ENCODE results near the gene GRM8. TPM values are rescaled to one million over a fixed set of nuclear protein-coding genes. Genes with fewer than 3 reads are reported as not detected.

Gene GRM8
- total and polyA plus RNA-seq, 8 donors, result 0.26 to 0.75 (median 0.44) TPM; not detected in 2

DNA sequence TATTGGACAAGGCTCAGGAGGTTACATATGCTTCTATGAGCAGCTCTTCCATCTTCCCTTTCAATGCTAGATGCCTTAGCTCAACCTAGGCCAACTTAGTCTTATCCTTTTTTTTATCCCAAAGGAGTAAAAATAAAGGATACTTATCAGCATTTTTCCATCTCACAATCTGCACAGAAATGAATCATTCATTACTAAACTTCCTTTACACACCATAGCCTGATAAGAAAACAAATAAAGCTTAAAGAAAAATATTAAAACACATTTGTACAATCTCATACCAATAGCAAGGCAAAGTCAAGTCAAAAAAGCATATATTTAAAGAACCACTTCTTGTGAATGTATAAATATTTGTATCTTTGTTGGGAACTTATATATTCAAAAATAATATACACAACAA, 407.4 kb downstream of the GRM8 start:
- H3K36me3 ChIP-seq, result no peaks in the 10 kb centered on the region
- H3K9me3 ChIP-seq, result no peaks in the 10 kb centered on the region
- no peaks in the 10 kb centered on the region for H3K27me3 ChIP-seq
- intact Hi-C loops (cut with DNase I), result no loop called here
- no peaks in the 10 kb centered on the region for H3K4me1 ChIP-seq
- ATAC-seq, result no peak
- no peak for DNase-seq
- H3K4me3 ChIP-seq, result no peak overlapping the region
- TF ChIP-seq, protein P1, sequence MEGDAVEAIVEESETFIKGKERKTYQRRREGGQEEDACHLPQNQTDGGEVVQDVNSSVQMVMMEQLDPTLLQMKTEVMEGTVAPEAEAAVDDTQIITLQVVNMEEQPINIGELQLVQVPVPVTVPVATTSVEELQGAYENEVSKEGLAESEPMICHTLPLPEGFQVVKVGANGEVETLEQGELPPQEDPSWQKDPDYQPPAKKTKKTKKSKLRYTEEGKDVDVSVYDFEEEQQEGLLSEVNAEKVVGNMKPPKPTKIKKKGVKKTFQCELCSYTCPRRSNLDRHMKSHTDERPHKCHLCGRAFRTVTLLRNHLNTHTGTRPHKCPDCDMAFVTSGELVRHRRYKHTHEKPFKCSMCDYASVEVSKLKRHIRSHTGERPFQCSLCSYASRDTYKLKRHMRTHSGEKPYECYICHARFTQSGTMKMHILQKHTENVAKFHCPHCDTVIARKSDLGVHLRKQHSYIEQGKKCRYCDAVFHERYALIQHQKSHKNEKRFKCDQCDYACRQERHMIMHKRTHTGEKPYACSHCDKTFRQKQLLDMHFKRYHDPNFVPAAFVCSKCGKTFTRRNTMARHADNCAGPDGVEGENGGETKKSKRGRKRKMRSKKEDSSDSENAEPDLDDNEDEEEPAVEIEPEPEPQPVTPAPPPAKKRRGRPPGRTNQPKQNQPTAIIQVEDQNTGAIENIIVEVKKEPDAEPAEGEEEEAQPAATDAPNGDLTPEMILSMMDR (IDR thresholded peaks at IDR 0.05), result no peak
- H3K27ac ChIP-seq, result no peak overlapping the region

DNA sequence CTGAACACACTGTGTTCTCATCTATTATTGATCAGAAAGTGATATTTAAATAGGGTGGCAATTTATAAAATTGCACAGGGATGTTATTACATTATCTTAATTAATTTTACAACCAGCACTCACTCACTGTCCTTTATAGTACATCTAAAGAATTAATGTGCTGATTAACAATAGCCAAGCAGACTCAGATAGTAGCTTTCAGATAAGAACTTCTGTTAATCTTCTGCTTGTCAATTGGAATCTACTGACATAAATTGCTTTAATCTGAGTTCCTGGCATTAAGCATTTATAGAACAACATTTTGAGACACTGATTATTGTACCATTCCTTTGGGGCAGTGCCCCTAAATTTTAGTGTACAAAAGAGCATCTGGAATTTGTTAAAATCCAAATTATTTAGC, 408.9 kb downstream of the GRM8 start:
- ATAC-seq, result no peak
- Histone ChIP-seq H3K4me1 (no peaks in the 10 kb centered on the region), H3K36me3 (no peaks in the 10 kb centered on the region), H3K4me3 (no peak overlapping the region), H3K27ac (no peak overlapping the region), H3K9me3 (no peaks in the 10 kb centered on the region), H3K27me3 (peaks cover 0 to 2% of the 10 kb centered on the region in 2 donors)
- TF ChIP-seq, protein P1 (IDR thresholded peaks at IDR 0.05), result no peak
- DNase-seq, result no peak
- intact Hi-C loops (cut with DNase I), result no loop called here

DNA sequence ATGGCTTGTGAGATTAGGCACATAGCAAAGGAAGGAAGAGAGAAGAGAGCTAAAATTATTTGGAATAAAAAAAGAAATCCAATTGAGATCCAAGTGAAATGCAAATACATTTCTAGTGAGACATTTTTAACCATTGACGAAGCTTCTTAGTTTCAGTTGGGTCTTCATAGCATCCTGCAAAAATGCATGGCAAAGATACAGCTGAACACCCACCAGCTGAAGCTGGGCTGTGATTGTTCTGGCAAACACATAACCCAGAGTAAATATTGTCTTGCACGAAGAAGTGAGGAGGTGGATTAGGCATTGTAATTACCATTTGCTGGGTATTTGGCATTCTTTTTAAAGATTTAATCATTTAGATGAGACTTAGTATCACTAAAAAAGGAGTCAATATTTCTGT, 409.4 kb downstream of the GRM8 start:
- no peak for DNase-seq
- intact Hi-C loops (cut with DNase I), result no loop called here
- Histone ChIP-seq H3K27me3 (peaks cover 0 to 4% of the 10 kb centered on the region in 2 donors), H3K27ac (no peak overlapping the region), H3K4me3 (no peak overlapping the region), H3K9me3 (no peaks in the 10 kb centered on the region), H3K4me1 (no peaks in the 10 kb centered on the region), H3K36me3 (no peaks in the 10 kb centered on the region)
- TF ChIP-seq, protein P1 (IDR thresholded peaks at IDR 0.05), result no peak
- no peak for ATAC-seq

DNA sequence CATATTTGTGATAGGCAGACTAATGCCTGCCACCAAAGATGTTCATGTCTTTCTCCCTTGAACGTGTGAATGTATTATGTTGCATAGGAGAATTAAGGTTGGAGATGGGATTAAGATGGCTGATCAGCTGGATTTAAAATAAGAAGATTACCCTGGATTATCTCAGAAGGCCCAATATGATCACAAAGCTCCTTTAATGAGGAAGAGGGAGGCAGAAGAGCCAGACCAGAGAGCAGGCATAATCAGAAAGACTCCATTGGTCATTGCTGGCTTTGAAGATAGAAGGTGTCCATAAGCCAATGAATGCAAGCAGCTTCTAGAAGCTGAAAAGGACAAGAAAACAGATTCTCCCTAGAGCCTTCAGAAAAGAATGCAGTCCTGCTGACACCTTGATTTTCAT, 410.3 kb downstream of the GRM8 start:
- ATAC-seq (no peak), DNase-seq (no peak)
- Histone ChIP-seq H3K4me1 (no peaks in the 10 kb centered on the region), H3K9me3 (no peaks in the 10 kb centered on the region), H3K36me3 (no peaks in the 10 kb centered on the region), H3K4me3 (no peak overlapping the region), H3K27ac (no peak overlapping the region), H3K27me3 (peaks cover 0 to 4% of the 10 kb centered on the region in 2 donors)
- intact Hi-C loops (cut with DNase I), result no loop called here
- TF ChIP-seq, protein P1 (IDR thresholded peaks at IDR 0.05), result no peak

DNA sequence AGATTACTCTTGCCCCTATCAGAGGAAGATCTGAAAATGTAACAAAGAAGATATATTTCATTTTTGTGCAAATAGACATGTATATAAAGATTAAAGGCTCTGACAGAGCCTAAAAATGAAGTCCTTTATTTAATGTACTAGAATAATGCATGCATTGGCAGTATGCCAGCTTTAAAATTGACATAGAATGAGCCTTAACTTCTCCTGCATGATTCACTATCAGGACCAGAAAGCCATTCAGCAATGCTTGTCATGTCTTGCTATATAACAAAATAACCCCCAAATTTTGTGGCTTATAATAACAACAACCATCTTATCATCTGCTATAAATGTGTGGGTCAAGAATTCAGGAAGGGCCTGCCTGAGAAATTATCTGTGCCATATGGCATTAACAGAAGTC, 411.9 kb downstream of the GRM8 start:
- no peak overlapping the region for H3K27ac ChIP-seq
- H3K4me3 ChIP-seq, result no peak overlapping the region
- TF ChIP-seq, protein P1 (IDR thresholded peaks at IDR 0.05), result no peak
- DNase-seq (no peak), ATAC-seq (no peak)
- intact Hi-C loops (cut with DNase I), result no loop called here
- H3K4me1 ChIP-seq, result no peaks in the 10 kb centered on the region
- no peaks in the 10 kb centered on the region for H3K9me3 ChIP-seq
- no peaks in the 10 kb centered on the region for H3K36me3 ChIP-seq
- H3K27me3 ChIP-seq, result peaks cover 0 to 4% of the 10 kb centered on the region in 2 donors
